GM21528 (cell line): ENCODE measurements around the gene PCGF5.
"Not testable (repeated sequence)": the region's sequence is repeated elsewhere in the genome, so short reads cannot be mapped to it uniquely, and the experiment has no call there.

ENCODE experiments used
- ATAC-seq: cut with Tn5 transposase; IDR thresholded peaks from one replicate; pipeline ENCODE4 v1.9.1; 2021; ENCODE audit warnings: mild to moderate bottlenecking, moderate library complexity; ENCODE audit not compliant: unreplicated experiment, low FRiP score

PCGF5 gene

GRCh38 chr10:91317541-91317940 lies 97.1 kb downstream of the PCGF5 start:
- no peak for ATAC-seq

GRCh38 chr10:91319336-91319735 lies 98.9 kb downstream of the PCGF5 start:
- ATAC-seq: no peak

GRCh38 chr10:91323293-91323905 lies 102.9 kb downstream of the PCGF5 start:
- ATAC-seq: not testable (repeated sequence)

GRCh38 chr10:91328320-91328984 lies 108.0 kb downstream of the PCGF5 start:
- ATAC-seq: no peak
